LNCaP clone FGC (cell line): ENCODE results near the gene PTPRO.

Experiments
- DNase-seq: peaks from one replicate; pipeline ENCODE4 v3.0.0-alpha.2; 2011; ENCODE audit warnings: low read depth
- H3K4me3 ChIP-seq: 2 replicates; pipeline ENCODE4 v1.5.1; 2011; ENCODE audit warnings: mild to moderate bottlenecking, low read depth, low read length, control low read depth
- TF ChIP-seq, protein P1 (sequence below): IDR thresholded peaks from 2 replicates; pipeline ENCODE4 v1.5.1; 2012; ENCODE audit warnings: mild to moderate bottlenecking; ENCODE audit not compliant: control insufficient read depth, insufficient read depth; ENCODE audit errors: extremely low read depth

Gene PTPRO

DNA sequence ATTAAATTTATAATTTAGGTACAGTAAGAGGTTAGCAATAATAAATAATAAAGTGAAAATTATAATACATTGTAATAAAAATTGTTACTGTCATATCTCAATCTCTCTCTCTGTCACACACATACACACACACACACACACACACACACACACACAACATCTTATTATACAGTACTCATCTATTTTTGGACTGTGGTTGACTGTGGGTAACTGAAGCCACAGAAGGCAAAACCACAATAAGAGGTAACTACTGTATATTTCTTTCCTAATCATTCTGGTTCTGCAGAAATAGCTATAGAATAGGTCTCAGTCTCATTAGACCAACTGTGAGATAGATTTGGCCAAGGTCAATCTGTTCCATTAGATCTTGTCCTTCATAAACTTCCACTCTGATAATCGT, 33.1 kb upstream of the PTPRO start:
- TF ChIP-seq, protein P1, sequence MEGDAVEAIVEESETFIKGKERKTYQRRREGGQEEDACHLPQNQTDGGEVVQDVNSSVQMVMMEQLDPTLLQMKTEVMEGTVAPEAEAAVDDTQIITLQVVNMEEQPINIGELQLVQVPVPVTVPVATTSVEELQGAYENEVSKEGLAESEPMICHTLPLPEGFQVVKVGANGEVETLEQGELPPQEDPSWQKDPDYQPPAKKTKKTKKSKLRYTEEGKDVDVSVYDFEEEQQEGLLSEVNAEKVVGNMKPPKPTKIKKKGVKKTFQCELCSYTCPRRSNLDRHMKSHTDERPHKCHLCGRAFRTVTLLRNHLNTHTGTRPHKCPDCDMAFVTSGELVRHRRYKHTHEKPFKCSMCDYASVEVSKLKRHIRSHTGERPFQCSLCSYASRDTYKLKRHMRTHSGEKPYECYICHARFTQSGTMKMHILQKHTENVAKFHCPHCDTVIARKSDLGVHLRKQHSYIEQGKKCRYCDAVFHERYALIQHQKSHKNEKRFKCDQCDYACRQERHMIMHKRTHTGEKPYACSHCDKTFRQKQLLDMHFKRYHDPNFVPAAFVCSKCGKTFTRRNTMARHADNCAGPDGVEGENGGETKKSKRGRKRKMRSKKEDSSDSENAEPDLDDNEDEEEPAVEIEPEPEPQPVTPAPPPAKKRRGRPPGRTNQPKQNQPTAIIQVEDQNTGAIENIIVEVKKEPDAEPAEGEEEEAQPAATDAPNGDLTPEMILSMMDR: no peak
- no peak for DNase-seq

DNA sequence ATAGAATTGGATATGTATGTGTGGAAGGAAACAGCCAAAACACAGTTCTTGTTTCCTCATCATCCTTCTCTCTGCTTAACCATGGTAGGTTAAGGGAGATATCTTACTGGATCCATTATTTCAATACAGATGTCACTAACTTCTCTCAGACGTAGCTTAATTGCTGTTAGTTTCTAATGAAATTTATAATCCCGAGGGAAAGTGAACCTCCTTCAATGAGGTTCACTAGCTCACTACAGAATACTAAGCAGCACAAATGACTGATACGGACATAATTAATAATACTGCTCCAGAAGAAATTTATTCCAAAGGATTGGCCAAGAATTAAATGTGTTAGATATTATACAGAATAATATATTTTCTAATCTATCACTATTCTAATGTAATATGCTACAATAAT, 28.6 kb upstream of the PTPRO start:
- DNase-seq: no peak
- TF ChIP-seq, protein P1: no peak
- no peak overlapping the region for H3K4me3 ChIP-seq

More for the DNA sequence above, 33.1 kb upstream of the PTPRO start:
- H3K4me3 ChIP-seq: no peak overlapping the region

DNA sequence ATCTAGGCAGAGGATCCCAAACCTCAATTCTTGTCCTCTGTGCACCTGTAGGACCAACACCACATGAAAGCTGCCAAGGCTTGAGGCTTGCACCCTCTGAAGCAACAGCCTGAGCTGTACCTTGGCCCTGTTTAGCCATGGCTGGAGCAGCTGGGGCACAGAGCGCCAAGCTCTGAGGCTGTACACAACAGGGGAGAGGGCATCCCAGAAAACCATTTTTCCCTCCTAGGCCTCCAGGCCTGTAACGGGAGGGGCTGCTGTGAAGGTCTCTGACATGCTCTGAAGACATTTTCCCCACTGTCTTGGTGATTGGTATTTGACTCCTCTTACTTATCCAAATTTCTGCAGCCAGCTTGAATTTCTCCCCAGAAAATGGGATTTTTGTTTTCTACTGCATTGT, 22.4 kb upstream of the PTPRO start:
- no peak overlapping the region for H3K4me3 ChIP-seq
- TF ChIP-seq, protein P1: no peak
- DNase-seq: no peak

DNA sequence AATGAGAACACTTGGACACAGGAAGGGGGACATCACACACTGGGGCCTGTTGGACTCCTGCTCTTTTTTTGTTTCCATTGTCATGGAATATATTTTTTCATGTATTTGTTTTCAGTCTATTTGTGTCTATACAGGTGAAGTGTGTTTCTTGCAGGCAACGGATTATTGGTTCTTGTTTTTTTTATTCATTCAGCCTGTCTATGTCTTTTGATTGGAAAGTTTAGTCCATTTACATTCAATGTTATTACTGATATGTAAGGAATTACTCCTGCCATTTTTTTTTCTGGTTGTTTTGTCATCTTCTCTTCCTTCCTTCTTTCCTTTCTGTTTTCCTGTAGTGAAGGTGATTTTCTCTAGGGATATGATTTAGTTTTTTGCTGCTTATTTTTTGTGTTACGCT, 18.0 kb upstream of the PTPRO start:
- H3K4me3 ChIP-seq: no peak overlapping the region
- DNase-seq: no peak
- TF ChIP-seq, protein P1: no peak

DNA sequence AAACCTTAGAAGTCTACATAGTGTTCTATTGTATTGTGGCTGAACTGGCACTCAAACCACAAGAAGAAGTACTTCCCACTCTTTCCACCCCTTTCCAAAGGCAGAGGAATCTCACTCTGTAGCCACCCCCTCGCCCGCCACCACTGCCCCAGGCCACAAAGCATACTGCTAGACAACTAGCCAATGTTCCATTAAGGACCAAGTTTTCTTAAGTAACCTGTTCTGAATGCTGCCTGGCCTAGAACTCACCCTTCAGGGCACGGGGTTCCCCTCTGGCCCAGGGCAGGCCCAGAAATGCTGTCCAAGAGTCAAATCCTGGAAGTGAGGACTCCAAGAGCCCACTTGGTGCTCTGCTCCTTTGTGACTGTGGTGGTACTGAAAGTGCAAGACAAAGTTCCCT, 15.7 kb upstream of the PTPRO start:
- TF ChIP-seq, protein P1: no peak
- no peak overlapping the region for H3K4me3 ChIP-seq
- DNase-seq: no peak

DNA sequence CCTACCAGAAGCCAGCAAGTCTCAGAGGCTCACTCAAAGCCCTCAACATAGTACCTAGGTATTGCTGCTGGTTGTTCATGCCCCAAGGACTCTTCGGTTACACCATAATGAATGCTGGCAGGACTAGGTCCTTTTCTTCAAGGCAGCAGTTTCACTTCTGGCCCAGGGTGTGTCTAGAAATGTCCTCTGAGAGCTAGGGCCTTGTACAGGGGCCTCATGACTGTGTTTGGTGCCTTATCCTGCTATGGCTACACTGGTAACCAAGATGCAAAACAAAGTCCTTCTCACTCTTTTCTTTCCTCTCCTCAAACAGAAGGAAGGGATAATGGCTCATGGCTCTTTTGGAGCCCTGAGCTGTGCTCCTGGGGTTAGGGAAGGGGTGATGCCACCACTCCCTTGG, 15.2 kb upstream of the PTPRO start:
- no peak overlapping the region for H3K4me3 ChIP-seq
- DNase-seq: no peak
- TF ChIP-seq, protein P1: no peak

DNA sequence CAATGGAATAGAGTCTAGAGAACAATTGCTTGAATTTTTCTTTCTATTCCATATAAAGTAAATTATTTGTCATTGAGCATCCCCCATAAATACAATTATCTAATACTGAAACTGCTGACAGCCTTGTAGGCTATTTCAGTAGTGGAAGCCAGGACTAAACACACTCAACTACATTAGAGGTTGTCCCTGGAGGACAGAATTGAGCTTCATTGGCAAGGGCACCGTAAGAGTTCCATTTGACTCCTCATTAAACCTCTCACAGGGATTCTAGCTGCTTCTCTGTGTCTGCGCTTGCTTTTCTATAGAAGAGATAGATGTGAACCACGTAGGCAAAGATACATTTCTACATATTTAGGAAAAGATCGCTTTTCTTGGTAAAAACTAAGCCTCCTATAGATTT, 3.5 kb upstream of the PTPRO start:
- no peak for DNase-seq
- no peak overlapping the region for H3K4me3 ChIP-seq
- TF ChIP-seq, protein P1: no peak
